Stimulated activated CD4-positive, alpha-beta T cell treated with anti-CD3 and anti-CD28 coated beads, Interleukin-15, amount 100 ng/mL, for 24 hours (primary cell): ENCODE data around the gene LDLRAD3.

Source experiments
- DNase-seq: peaks from one replicate; pipeline ENCODE4 v3.0.0-alpha.2; 2020

Gene LDLRAD3

GRCh38 chr11:36110668-36111410, 167.0 kb downstream of the LDLRAD3 start:
- DNase-seq, result no peak

- DNase-seq, result no peak
These were observed 170.2 kb downstream of the LDLRAD3 start for GRCh38 chr11:36114095-36114494.

DNA sequence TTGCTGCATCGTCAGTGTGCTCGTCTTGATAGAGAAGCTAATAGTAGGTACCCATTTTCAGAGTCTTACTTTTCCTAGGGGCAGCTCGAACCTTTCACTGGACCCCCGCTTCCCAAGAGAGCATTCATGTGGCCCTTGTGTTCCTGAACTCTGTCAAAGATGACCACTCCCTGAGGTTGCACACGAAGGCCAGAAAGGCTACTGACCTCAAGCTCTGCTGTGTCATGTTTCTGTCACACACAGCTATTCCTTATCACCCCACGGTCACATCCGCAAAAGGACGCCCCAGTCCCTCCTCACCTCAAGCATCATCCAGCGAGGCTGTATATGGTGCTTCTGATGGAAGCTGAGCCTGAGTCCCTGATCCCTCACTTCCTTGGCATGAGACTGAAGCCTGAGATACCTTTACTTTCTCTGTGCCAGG, 171.5 kb downstream of the LDLRAD3 start:
- DNase-seq, result no peak

DNA sequence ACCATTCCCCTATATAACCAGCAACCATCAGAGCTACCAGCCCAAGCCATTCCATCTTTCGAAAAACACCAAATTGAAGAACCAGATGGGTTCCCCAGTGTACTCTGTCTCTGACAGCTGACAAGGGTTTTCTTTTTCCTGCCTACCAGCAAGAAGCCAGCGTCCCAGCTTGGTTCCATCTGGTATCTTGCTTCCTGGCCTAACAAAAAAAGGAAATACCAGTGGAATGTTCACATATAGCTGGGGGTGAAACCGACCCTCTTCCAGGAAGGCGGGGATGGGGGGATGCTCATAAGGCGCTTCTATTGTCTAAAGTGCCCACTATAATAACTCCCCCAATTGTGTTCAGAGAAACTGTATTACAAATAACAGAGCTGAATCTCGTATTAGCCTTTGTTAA, 172.3 kb downstream of the LDLRAD3 start:
- no peak for DNase-seq

DNA sequence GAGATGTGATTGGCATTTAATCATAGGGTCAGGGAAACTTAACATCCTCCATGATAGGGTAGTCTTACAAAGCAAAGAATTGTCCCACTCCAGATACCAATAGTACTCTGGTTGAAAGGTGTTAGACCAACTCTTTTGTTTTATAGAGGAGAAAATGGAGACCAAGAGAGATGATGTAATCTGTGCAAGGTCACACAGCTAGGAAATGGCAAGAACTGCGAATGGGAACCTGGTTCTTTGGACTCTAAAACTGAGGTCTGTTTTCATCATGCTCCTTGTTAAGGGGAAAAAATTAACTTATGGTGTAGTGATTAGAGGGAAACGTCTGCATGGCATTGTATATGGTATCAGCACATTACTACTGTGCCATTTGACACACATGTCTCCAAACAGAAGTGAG, 174.2 kb downstream of the LDLRAD3 start:
- no peak for DNase-seq

DNA sequence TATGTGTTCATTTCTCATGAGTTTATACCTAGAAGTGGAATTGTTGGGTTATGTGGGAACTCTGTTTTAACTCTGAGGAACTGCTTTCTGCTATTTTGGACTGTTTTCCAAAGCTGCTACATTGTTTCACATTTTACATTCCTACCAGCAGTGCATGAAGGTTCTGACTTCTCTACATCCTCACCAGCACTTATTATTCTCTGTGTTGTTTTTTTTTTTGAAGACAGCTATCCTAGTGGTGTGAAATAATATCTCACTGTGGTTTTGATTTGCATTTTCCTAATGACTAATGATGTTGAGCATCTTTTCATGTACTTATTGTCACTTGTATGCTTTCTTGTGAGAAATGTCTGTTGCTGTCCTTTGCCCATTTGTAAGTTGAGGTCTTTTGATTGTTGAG, 175.4 kb downstream of the LDLRAD3 start:
- DNase-seq, result no peak

GRCh38 chr11:36121054-36121453, 177.2 kb downstream of the LDLRAD3 start:
- DNase-seq, result no peak

GRCh38 chr11:36122671-36123070, 178.8 kb downstream of the LDLRAD3 start:
- DNase-seq, result no peak

DNA sequence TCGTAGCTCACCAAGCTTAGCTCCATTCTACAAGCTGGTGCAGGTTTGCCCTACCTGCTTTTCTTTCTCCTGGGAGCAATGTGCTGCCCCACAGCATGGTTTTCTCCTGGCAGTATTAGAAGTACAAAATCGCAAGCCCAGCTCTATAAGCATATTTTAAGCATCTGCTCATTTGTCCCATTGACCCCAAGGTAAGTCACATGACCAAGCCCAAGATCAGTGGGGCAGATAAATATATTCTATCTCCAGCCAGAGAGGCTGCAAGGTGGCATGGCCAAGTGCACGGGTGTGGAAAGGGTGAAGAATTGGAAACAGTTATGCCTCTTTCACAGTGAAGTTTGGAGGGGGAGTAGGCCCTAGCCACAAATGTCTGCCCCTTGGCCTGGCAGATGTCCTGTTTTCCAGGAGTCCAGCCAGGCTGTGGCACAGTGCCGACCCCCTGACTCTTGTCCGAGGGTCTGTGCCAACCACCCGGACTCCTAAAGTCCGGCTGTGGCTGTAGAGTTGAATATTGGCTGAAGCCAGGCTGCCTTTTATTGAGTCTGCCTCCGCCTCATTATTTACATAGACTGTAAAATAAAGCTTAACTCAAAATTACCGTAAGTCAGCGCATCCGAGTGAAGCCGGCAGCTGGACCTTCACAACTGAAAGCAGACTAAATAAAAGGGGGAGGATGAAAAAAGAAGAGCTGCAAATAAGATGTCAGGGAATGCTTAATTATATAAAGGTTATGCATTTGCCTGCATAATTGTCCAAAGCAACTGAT, 179.7 kb downstream of the LDLRAD3 start:
- DNase-seq, result no peak

DNA sequence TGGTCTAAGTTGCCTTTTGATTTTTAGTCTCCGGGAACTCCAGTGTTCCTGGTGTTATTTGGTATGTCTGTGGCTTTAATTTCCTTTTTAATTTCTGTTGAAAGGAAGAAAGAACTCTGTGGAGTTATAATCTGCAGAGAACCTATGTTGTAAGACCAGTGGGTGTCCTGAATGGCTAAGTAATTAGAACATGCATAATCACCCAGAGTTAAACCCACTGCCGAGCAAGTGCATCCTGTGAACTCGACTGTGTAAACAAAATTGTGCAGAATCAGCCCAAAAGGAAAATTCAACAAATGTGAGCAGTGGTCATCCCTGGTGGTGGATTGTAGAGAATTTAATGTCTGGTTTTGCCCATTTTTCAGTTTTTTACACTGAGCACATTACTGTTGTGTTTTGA, 182.8 kb downstream of the LDLRAD3 start:
- no peak for DNase-seq

DNA sequence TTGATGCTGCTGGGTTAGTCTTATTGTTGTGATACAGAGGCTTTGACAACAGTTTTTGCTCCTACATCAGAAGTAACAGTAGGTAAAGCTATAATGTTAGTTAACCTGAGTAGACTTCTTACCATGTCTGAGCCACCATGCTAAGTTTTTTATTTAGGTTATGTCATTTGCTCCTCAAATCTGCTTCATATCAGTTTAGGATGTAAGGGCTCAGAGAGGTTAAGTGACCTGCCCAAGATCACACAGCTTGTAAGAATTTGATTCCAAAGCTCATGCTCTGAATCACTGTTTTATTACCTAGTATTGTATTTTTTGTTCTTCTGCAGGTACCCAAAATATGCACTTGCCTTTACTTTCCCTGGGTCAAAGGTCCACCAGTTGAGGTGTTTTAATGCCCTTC, 183.7 kb downstream of the LDLRAD3 start:
- DNase-seq, result no peak

DNA sequence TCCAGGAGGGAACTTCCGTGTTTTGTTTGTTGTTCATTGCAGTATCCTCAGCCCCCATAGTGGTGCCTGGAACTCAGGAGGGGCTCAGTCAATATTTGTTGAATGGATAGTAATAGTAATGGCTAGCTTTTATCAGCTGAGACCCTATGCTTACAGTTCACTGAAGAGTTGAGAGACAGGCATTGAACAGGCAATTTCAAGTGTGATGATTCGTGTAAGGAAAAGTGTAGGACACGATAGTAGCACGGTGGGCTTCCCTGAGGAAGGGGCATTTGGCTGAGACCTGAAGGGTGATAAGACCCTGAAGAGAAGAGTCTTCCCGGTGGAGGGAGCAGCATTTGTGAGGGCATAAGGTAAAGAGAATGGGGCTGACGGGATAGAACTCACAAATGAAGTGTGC, 186.1 kb downstream of the LDLRAD3 start:
- DNase-seq, result no peak

DNA sequence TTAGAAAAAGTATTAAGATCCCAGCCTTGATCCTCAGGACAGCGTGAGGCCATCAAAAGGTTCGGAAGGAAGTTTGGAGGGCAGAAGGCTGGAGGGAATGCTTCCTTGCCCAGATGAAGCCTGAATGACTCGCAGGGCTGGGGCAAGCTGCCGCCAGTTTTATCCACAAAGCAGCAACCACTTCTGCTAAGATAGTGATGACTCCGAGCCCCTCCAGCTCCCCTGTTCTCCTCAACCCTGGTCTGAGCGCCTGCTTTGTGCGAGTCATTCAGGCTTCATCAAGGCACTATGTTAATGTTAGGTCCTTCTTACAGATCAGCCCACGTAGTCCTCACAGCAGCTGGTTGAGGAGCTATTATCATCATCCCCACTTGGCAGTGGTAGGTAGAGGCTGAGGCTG, 186.5 kb downstream of the LDLRAD3 start:
- DNase-seq, result no peak

DNA sequence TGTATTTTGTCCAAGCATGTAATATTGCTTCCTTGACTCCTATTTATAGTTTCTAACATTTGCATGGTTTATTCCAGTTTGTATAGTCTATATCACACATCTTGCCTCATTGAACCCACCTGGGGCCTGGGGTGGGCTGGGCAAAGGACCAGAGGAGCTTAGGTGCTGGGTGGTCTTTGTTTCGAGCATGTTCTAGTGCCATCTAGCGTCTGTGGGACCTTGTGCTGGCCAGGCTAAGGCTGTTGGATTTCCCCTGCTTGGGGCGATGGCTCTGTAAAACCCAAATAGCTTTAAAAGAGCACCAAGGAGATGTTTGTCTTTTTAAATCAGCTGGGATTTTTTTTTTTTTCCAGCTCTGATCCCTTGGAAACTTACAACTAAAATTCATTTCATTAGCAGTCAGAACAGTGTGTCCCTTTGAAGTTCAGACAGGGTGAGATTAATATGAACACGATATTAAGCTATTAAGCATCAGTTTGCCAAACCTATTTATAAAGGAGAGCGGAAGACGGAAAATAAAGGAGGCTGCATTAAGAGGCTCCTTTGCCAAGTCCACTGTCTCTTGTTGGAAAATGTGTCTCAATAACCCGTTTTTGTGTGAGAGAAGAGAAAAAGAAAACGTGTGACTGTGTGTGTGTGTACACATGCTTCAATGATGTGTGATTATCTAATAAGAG, 188.0 kb downstream of the LDLRAD3 start:
- DNase-seq, result no peak

DNA sequence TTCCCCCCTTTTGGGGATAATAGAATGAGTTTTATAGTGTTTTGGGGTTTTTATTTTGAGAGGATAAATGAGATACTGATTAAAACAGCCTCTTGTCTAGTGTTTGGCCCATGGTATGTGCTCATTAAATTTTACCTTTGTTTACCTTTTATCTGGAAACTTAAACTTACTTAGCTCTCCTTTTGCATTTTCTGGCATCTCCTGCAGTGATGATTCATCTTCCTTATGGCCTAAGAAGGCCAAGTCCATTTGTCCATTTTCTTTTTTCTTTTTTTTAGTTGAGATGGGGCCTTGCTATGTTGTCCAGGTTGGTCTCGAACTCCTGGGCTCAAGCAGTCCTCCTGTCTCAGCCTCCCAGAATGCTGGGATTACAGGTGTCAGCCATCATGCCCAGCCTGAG, 189.1 kb downstream of the LDLRAD3 start:
- no peak for DNase-seq

GRCh38 chr11:36135076-36135475, 191.2 kb downstream of the LDLRAD3 start:
- DNase-seq, result no peak

- no peak for DNase-seq
These were observed 195.9 kb downstream of the LDLRAD3 start for GRCh38 chr11:36139767-36140166.

- DNase-seq, result no peak
These were observed 197.5 kb downstream of the LDLRAD3 start for GRCh38 chr11:36141196-36141953.

DNA sequence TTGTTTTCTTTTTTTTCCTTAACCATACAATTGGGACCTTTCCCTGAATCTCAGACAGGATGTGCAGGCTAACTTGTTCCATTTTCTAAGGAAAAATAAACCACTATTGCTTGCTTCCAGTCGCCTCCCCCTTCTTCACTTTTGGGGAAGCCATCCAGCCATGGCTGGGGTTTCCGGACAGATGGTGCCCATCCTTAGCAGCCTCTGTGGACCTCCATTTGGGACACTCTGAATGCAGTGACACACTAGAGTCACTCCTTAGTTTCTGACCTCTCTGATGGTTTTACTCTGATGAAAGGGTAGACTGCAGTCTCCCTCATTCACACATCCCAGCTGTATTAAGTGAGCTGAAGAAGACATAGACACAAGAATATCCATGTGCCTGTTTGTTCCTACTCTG, 198.1 kb downstream of the LDLRAD3 start:
- no peak for DNase-seq

- no peak for DNase-seq
These were observed 198.6 kb downstream of the LDLRAD3 start for GRCh38 chr11:36142439-36142838.

DNA sequence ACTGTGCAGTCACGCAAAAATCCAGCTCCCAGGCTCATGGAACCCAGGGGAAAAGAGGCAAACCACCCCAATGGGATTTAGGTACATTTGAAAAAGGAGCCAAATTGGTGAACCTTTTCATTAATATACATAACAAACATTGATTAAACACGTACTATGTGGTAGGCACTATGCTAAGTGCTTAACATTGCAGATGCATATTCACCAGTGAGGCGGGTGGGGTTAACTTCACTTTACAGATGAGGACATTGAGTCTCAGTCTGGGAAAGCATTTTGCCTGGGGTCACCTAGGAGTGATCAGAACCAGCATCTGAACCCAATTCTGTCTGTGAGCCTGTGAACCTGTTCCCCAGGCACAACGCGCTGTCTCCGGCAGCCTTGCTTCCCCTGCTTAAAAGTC, 199.0 kb downstream of the LDLRAD3 start:
- DNase-seq, result no peak

DNA sequence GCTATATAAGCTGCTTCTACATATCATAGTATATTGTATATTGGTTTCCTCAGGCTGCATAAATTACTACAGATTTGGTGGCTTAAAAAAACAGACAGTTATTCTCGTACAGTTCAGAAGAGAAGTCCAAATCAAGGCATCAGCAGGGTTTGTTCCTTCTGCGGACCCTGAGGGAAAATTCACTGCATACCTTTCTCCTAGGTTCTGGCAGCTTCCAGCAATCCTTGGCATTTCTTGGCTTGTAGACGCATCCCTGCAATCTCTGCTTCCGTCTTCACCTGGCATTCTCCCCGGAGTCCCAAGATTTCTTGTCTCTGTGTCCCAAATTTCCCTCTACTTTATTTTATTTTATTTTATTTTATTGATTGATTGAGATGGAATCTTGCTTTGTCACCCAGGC, 202.6 kb downstream of the LDLRAD3 start:
- DNase-seq, result no peak

- no peak for DNase-seq
These were observed 203.6 kb downstream of the LDLRAD3 start for GRCh38 chr11:36147491-36147890.
